ENCODE measurements around the gene ARHGEF12.

GRCh38 chr11:120391292-120391691 is 55.1 kb downstream of the ARHGEF12 start:
- TF ChIP-seq CTCF (optimal IDR thresholded peaks at IDR 0.05 in 1 of 3, IDR thresholded peaks at IDR 0.05 in 1 of 3, conservative IDR thresholded peaks at IDR 0.05 in 1 of 3; ENCODE audit: extremely low read depth in 1 of 3, insufficient read depth in 2 of 3, low read length in 3 of 3): no peak
- TF ChIP-seq EZH2 (IDR thresholded peaks at IDR 0.05; ENCODE audit: low read length): no peak
